Forelimb muscle (tissue), 1 donor: Measurements from ENCODE around the gene CORO6. TPM values are rescaled to one million over a fixed set of nuclear protein-coding genes. Genes with fewer than 3 reads are reported as not detected.

Source experiments
- DNase-seq: peaks from one replicate; pipeline ENCODE4 v3.0.0-alpha.2; 2013; ENCODE audit warnings: low read depth
- polyA plus RNA-seq: library from polyadenylated mRNA; unstranded; fragments of 120-200 nt; gene quantifications from one replicate; pipeline ENCODE4 v1.2.1, GENCODE V29; 2013; ENCODE audit not compliant: insufficient read length

CORO6 gene
- polyA plus RNA-seq, 1 donor: 96.8 TPM

DNA sequence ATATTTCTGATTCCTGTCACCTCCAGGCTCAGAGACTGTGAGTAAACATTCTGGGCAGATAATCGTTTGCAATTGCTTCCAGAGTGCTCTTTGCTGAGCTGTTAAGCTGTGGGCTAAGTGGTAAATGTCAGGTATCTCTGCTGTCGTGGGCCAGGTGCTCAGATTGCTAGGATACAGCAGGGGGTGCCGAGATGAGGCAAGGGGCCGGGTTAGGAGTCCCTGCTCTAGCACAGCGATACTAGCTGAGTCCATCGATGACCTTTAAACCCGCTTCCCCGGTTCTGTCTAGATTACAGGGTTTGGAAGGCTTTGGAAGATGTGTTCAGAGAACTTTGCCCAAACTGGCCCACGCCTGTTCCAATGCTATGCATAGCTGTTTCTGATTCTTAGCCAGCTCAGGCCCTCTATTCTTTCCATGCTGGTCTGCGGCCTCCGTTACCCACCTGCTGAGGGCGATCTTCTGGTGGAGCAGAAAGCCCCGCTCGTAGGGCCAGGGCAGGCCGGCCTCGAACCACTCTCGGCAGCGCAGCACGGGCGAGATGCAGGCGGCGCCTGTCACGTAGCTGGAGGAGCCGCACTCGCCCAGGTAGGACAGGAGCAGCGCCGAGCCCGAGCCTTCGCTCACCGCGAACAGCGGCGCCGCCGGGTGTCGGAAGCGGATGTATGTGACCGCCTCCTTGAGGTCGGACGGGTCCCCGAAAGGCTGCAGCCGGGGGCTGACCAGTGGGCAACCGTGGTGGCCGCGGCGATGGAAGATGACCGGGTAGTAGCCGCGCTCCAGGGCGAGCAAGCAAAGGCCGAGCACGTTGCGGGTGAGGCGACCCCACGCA lies 56.9 kb downstream of the CORO6 start:
- no peak for DNase-seq

Other genes with a start within 250 kb of the CORO6 start
- gene TAOK1, start 232.5 kb downstream of the CORO6 start, polyA plus RNA-seq: 32.3 TPM
- 3.5 TPM for gene ABHD15, start 55.9 kb downstream of the CORO6 start, polyA plus RNA-seq
- gene TP53I13, start 54.2 kb downstream of the CORO6 start, polyA plus RNA-seq: 29.0 TPM
- 30.3 TPM for gene GIT1, start 33.3 kb downstream of the CORO6 start, polyA plus RNA-seq
- 14.4 TPM for gene ANKRD13B, start 29.8 kb downstream of the CORO6 start, polyA plus RNA-seq